GM18951 (cell line): Measurements from ENCODE around the gene AKAP4.

Experiments
- POLR2A ChIP-seq: IDR thresholded peaks from 4 replicates; pipeline ENCODE4 v1.6.1; 2011; ENCODE audit warnings: mild to moderate bottlenecking; ENCODE audit not compliant: insufficient read length, insufficient read depth; ENCODE audit errors: extremely low read depth
- in situ Hi-C: fragments of 300-500 bp; cut with MboI; formaldehyde crosslinking; loops from one replicate; pipeline ENCODE4 v1.12.0; 2022; ENCODE audit warnings: low sequenced_read_pairs, mixed read lengths, inconsistent platforms; ENCODE audit not compliant: unreplicated experiment

Gene AKAP4

GRCh38 chrX:50167366-50167765 is 33.4 kb downstream of the AKAP4 start:
- TF ChIP-seq POLR2A = no peak
- in situ Hi-C loops = no loop called here

- no peak for TF ChIP-seq POLR2A
- in situ Hi-C loops = no loop called here
These were observed 35.1 kb downstream of the AKAP4 start for GRCh38 chrX:50165727-50166126.

GRCh38 chrX:50161127-50161526 is 39.7 kb downstream of the AKAP4 start:
- TF ChIP-seq POLR2A = no peak
- in situ Hi-C loops = no loop called here

- in situ Hi-C loops = no loop called here
These were observed 42.2 kb downstream of the AKAP4 start for GRCh38 chrX:50158593-50158992.

GRCh38 chrX:50157545-50158135 is 43.2 kb downstream of the AKAP4 start:
- in situ Hi-C loops = no loop called here
- TF ChIP-seq POLR2A = no peak

More at GRCh38 chrX:50158593-50158992, 42.2 kb downstream of the AKAP4 start:
- TF ChIP-seq POLR2A = no peak

GRCh38 chrX:50154429-50154828 is 46.4 kb downstream of the AKAP4 start:
- in situ Hi-C loops = no loop called here
- TF ChIP-seq POLR2A = no peak

GRCh38 chrX:50152456-50152855 is 48.4 kb downstream of the AKAP4 start:
- in situ Hi-C loops = no loop called here
- no peak for TF ChIP-seq POLR2A

- in situ Hi-C loops = no loop called here
These were observed 52.8 kb downstream of the AKAP4 start for GRCh38 chrX:50147972-50148371.

More at GRCh38 chrX:50147972-50148371, 52.8 kb downstream of the AKAP4 start:
- TF ChIP-seq POLR2A = no peak
